BLaER1 (cell line): Measurements from ENCODE around the gene ERCC3.
"Not testable (repeated sequence)": the region's sequence is repeated elsewhere in the genome, so short reads cannot be mapped to it uniquely, and the experiment has no call there.

Experiments used
- H3K27ac ChIP-seq: shearing (Covaris generic); formaldehyde crosslinking; 2 replicates; pipeline ENCODE4 v1.8.1; 2022
- H3K27me3 ChIP-seq: shearing (Covaris generic); formaldehyde crosslinking; 2 replicates; pipeline ENCODE4 v1.8.1; 2022
- H3K36me3 ChIP-seq: shearing (Covaris generic); formaldehyde crosslinking; 2 replicates; pipeline ENCODE4 v1.8.1; 2022
- H3K4me1 ChIP-seq: shearing (Covaris generic); formaldehyde crosslinking; 2 replicates; pipeline ENCODE4 v1.8.1; 2022
- H3K4me2 ChIP-seq: shearing (Covaris generic); formaldehyde crosslinking; 2 replicates; pipeline ENCODE4 v1.8.1; 2022
- H3K4me3 ChIP-seq: shearing (Covaris generic); formaldehyde crosslinking; 2 replicates; pipeline ENCODE4 v1.8.1; 2022
- H3K9ac ChIP-seq: shearing (Covaris generic); formaldehyde crosslinking; 2 replicates; pipeline ENCODE4 v1.8.1; 2022
- H3K9me3 ChIP-seq: shearing (Covaris generic); formaldehyde crosslinking; 2 replicates; pipeline ENCODE4 v1.8.1; 2022
- H4K20me1 ChIP-seq: shearing (Covaris generic); formaldehyde crosslinking; 2 replicates; pipeline ENCODE4 v1.8.1; 2022
- Cebpa-rat ChIP-seq: shearing (Covaris generic); IDR thresholded peaks from 2 replicates; pipeline ENCODE4 v1.8.1; 2022

ERCC3 gene

DNA sequence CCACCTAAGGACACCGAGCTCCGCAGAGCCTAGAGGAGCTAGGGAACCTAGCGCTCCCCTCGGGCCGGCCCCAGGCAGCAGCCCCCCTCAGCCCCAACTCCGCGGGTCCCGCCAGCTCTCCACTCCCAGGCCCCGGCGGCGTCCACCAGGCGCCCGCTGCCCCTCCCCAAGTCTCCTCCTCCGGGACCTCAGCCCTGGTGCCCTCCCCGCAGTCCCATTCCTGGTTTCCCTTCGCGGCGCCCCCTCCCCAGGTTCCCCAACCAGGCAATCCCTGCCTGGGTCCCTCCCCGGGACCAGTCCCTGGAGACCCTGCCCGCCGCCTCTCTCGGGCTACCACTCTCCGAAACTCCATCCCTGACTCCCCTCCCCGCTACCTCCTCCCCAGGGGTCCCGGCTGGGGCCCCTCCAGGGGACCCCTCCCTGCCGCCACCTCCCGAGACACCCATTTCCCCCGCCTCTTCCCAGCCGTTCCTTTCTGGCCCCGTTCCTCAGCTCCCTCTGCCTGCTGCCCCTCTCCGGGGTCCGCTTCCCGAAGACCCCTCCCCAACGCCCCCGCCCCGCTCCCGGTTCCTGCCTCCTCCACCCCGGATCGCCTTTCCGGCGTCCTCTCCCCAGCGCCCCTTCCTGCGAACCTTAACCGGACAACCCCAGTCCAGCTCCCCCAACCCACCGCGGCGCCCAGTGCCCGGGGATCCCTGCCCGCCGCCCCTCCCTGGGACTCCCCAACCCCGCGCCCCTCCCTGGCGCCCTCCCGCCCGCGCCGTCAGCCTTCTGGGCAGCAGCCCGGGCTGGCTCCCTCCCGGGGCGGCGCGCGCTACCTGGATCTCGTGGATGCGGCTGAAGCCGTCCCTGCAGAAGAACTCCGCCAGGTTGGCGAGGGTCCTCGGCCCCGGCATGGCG, 74.5 kb downstream of the ERCC3 start:
- TF ChIP-seq Cebpa-rat: no peak
- no peaks in the 10 kb centered on the region; the same call in 1 of the 2 replicates for H4K20me1 ChIP-seq
- peak overlapping the region; percentile 61 for H3K4me3 ChIP-seq
- H3K4me1 ChIP-seq: peaks cover 5% of the 10 kb centered on the region; the same call in 1 of the 2 replicates
- H3K36me3 ChIP-seq: no peaks in the 10 kb centered on the region
- peak overlapping the region; percentile 73 for H3K4me2 ChIP-seq
- no peak overlapping the region for H3K27ac ChIP-seq
- peaks cover 52% of the 10 kb centered on the region for H3K27me3 ChIP-seq
- H3K9ac ChIP-seq: no peak overlapping the region
- H3K9me3 ChIP-seq: peaks cover 49% of the 10 kb centered on the region

DNA sequence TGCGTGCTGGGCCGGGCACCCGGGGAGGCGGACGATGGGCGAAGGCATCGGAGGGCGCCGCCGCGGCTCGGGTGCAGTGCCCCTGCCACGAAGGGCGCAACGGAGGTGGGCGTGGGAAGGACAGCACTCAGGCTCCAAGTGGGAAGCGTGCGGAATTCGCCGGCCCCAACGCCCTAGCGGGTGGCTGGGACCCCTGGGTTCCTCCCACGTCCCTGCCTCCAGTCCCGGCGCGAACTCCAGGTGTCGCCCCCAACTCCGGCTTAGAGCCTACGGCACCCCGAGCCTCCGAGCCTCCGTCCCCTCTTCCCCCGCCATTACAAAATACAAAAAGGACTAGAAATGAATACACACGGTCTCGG, 75.2 kb downstream of the ERCC3 start:
- no peaks in the 10 kb centered on the region for H3K36me3 ChIP-seq
- H3K4me1 ChIP-seq: peaks cover 5% of the 10 kb centered on the region; the same call in 1 of the 2 replicates
- peaks cover 52% of the 10 kb centered on the region for H3K27me3 ChIP-seq
- H4K20me1 ChIP-seq: no peaks in the 10 kb centered on the region; the same call in 1 of the 2 replicates
- peaks cover 51% of the 10 kb centered on the region for H3K9me3 ChIP-seq
- H3K27ac ChIP-seq: no peak overlapping the region
- no peak for TF ChIP-seq Cebpa-rat
- peak overlapping the region; percentile 46; the same call in 1 of the 2 replicates for H3K4me3 ChIP-seq
- no peak overlapping the region for H3K9ac ChIP-seq
- no peak overlapping the region; the same call in 1 of the 2 replicates for H3K4me2 ChIP-seq

DNA sequence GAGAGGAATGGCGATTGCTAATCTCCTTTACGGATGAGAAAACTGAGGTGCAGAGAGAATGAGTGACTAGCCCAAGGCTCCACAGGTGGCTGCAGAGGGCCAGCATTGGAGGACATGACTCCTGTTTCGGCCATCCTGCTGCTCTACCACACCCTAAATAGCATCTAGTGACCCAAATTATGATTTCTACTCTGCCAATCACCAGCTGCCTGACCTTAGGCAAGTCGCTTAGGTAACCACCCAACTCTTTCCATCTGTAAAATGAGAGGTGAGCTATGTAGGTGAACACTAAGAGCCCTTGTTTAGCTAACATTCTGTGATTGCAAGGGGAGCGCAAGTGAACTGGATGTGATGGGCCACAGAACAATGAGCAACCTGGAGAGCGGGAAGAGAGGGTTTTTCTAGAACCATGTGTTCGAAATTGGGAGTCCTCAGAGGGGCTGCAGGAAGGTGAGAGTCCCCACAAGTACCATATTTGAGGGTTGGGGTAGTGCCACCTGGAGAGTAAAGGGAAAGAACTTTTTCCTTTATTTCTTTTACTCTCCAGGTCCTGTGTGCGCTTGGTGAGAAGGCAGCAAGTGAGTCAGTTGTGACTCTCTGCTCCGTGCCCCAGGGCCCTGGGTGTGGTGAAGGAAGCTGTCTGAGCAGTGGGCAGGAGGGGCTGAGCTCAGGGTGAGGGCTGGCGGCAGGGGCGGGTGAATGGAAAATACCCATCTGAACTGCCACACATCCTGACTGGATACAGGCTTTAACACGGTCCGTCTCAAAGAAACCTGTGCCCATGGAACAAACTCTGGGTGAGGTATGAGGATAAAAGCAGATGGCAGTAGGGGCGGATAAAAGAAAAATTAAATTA, 76.2 kb downstream of the ERCC3 start:
- Histone ChIP-seq H3K9ac (no peak overlapping the region), H4K20me1 (no peaks in the 10 kb centered on the region; the same call in 1 of the 2 replicates), H3K27me3 (peaks cover 52% of the 10 kb centered on the region), H3K4me2 (no peak overlapping the region), H3K27ac (no peak overlapping the region), H3K9me3 (peaks cover 57% of the 10 kb centered on the region), H3K36me3 (no peaks in the 10 kb centered on the region), H3K4me1 (peaks cover 5% of the 10 kb centered on the region; the same call in 1 of the 2 replicates), H3K4me3 (no peak overlapping the region)
- no peak for TF ChIP-seq Cebpa-rat

DNA sequence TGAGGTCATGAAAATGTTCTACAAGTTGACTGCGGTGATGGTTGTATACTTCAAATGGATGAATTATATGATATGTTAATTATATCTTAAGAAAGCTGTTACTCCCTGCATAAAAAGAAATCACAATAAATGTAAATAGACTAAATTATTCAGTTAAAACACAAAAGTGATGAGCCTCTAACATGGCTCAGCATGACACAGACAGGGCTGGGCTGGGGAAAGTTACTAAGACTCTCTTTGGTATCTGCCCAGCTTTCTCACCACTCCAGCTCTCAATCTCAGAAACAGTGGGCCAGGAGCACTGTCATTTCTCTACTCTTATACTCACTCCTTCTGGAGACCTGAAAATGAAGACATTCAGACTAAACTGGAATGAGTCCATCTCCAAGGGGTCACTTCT, 77.4 kb downstream of the ERCC3 start:
- no peaks in the 10 kb centered on the region for H3K36me3 ChIP-seq
- TF ChIP-seq Cebpa-rat: no peak
- H3K9me3 ChIP-seq: peaks cover 57% of the 10 kb centered on the region
- no peak overlapping the region for H3K27ac ChIP-seq
- H4K20me1 ChIP-seq: no peaks in the 10 kb centered on the region; the same call in 1 of the 2 replicates
- no peak overlapping the region for H3K9ac ChIP-seq
- H3K4me3 ChIP-seq: no peak overlapping the region
- H3K4me1 ChIP-seq: peaks cover 5% of the 10 kb centered on the region; the same call in 1 of the 2 replicates
- peaks cover 51% of the 10 kb centered on the region for H3K27me3 ChIP-seq
- H3K4me2 ChIP-seq: no peak overlapping the region

DNA sequence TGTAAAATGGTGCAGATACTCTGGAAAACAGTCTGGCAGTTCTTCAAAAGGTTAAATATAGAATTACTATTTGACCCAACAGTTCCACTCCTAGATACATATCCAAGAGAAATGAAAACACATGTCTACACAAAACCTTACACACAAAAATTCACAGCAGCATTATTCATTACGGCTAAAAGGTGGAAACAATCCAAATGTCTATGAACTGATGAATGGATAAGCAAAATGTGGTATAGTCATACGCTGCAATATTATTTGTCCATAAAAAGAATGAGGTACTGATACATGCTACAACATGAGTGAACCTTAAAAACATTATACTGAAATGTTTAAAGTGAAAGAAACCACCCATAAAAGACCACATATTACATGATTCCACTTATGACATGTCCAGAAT, 77.8 kb downstream of the ERCC3 start:
- H3K27me3 ChIP-seq: peaks cover 46% of the 10 kb centered on the region
- TF ChIP-seq Cebpa-rat: no peak

DNA sequence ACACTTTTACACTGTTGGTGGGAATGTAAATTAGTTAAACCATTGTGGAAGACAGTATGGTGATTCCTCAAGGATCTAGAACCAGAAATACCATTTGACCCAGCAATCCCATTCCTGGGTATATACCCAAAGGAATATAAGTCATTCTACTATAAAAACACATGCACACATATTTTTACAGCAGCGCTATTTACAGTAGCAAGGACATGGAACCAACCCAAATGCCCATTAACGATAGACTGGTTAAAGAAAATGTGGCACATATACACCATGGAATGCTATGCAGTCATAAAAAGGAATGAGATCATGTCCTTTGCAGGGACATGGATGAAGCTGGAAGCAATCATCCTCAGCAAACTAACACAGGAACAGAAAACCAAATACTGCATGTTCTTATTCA, 79.7 kb downstream of the ERCC3 start:
- Histone ChIP-seq H3K9me3 (peaks cover 38% of the 10 kb centered on the region), H3K27me3 (peaks cover 27% of the 10 kb centered on the region)
- not testable (repeated sequence) for H3K4me2 ChIP-seq, H3K27ac ChIP-seq, H3K36me3 ChIP-seq, H3K4me1 ChIP-seq, H4K20me1 ChIP-seq, H3K9ac ChIP-seq, H3K4me3 ChIP-seq

More for the DNA sequence above, 77.8 kb downstream of the ERCC3 start:
- Histone ChIP-seq H3K4me1 (peaks cover 5% of the 10 kb centered on the region; the same call in 1 of the 2 replicates), H3K4me3 (no peak overlapping the region), H3K9me3 (peaks cover 56% of the 10 kb centered on the region), H3K4me2 (no peak overlapping the region), H3K36me3 (no peaks in the 10 kb centered on the region), H3K27ac (no peak overlapping the region), H4K20me1 (no peaks in the 10 kb centered on the region; the same call in 1 of the 2 replicates), H3K9ac (no peak overlapping the region)

DNA sequence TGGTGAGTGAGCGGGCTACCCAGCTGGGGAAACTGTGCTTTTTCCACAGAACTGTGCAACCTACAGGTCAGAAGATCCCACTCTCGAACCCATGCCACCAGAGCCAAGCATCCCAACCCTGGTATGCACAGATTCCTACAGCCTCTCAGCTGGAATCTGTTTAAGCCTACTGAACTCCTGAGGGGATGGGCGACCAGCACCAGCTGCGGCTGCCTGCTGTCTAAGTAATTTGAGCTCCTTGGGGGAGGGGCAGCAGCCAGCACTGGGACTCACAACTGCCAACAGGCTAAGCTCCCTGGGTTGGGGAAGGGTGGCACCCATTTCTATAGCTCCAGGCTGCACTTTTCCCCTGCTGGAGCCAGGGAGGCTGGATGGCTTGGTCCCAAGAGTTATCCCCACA, 85.6 kb downstream of the ERCC3 start:
- no peak overlapping the region for H3K9ac ChIP-seq
- no peaks in the 10 kb centered on the region for H3K4me1 ChIP-seq

More for the DNA sequence above, 85.6 kb downstream of the ERCC3 start:
- TF ChIP-seq Cebpa-rat: no peak
- Histone ChIP-seq H3K4me2 (no peak overlapping the region), H4K20me1 (no peaks in the 10 kb centered on the region), H3K9me3 (peaks cover 16% of the 10 kb centered on the region), H3K36me3 (no peaks in the 10 kb centered on the region), H3K27me3 (no peaks in the 10 kb centered on the region), H3K4me3 (no peak overlapping the region), H3K27ac (no peak overlapping the region)
